Endothelial cell of umbilical vein (primary cell): ENCODE measurements around the gene ABCC1. TPM values are rescaled to one million over a fixed set of nuclear protein-coding genes. Genes with fewer than 3 reads are reported as not detected.

ENCODE experiments used
- BruUV-seq: library from RNA; stranded (reverse); fragments of 400-500 nt; replicated peaks from 2 replicates; lab custom pipeline; 2021; lab: Mats Ljungman, UMichigan
- CTCF ChIA-PET: fragments of 300-600, 350-600 bp; sonication (Branson Sonifier 250); formaldehyde crosslinking; loops from one replicate; lab custom pipeline; 2021; ENCODE audit warnings: antibody characterized with exemption, inconsistent platforms; lab: Charles Lee
- POLR2A ChIA-PET: fragments of 300-600, 350-600 bp; sonication (Branson Sonifier 250); formaldehyde crosslinking; loops from one replicate; lab custom pipeline; 2021; ENCODE audit warnings: antibody characterized with exemption, inconsistent platforms; lab: Charles Lee
- DNase-seq: peaks from one replicate; pipeline ENCODE4 v3.0.0-alpha.2; 2011; ENCODE audit warnings: low read depth, low spot score
- FAIRE-seq: peaks from 2 replicates; lab custom pipeline; 2011; peaks lifted over from hg19 to GRCh38; lab: Jason Lieb, UNC
- H2AFZ ChIP-seq: 2 replicates; pipeline ENCODE4 v1.6.0; 2012; ENCODE audit warnings: low read depth, low read length, control low read depth, inconsistent platforms
- H3K27ac ChIP-seq: 2 replicates; pipeline ENCODE4 v1.5.1; 2011; ENCODE audit warnings: low read depth, mild to moderate bottlenecking, control low read depth, low read length, moderate library complexity; ENCODE audit not compliant: insufficient read depth
- H3K27me3 ChIP-seq, 2 experiments: 2 replicates each; pipeline versions ENCODE4 v1.6.0 to v1.6.1; 2011; ENCODE audit warnings: low read length in 2 of 2, mixed read lengths in 1 of 2; ENCODE audit not compliant: control insufficient read depth in 2 of 2, insufficient read depth in 2 of 2
- H3K36me3 ChIP-seq, 2 experiments: 2 replicates in 1 of 2; 3 replicates in 1 of 2; pipeline ENCODE4 v1.5.1; 2011; ENCODE audit warnings: low read length in 2 of 2, mild to moderate bottlenecking in 1 of 2, moderate library complexity in 1 of 2; ENCODE audit not compliant: control insufficient read depth in 2 of 2, insufficient read depth in 2 of 2; ENCODE audit errors: extremely low read depth in 1 of 2
- H3K4me1 ChIP-seq: 3 replicates; pipeline ENCODE4 v1.5.1; 2011; ENCODE audit warnings: mild to moderate bottlenecking, low read length; ENCODE audit not compliant: control insufficient read depth, insufficient read depth; ENCODE audit errors: extremely low read depth
- H3K4me2 ChIP-seq: 2 replicates; pipeline ENCODE4 v1.6.1; 2011; ENCODE audit warnings: low read length, control low read depth, mixed read lengths; ENCODE audit not compliant: insufficient read depth
- H3K4me3 ChIP-seq, 3 experiments: fragments of 200-600 bp in 1 of 3; sonication (generic), shearing (Covaris generic) in 1 of 3; replicated peaks in 1 of 3; 2 replicates each; pipeline ENCODE4 v1.5.1; 2011 to 2016; ENCODE audit warnings: control low read depth in 3 of 3, low read length in 3 of 3, mild to moderate bottlenecking in 2 of 3, inconsistent platforms in 1 of 3, low read depth in 1 of 3, moderate library complexity in 1 of 3; ENCODE audit not compliant: insufficient read depth in 1 of 3
- H3K79me2 ChIP-seq: 2 replicates; pipeline ENCODE4 v1.6.0; 2012; ENCODE audit warnings: low read length, inconsistent platforms; ENCODE audit not compliant: control insufficient read depth, insufficient read depth
- H3K9ac ChIP-seq: replicated peaks from 2 replicates; pipeline ENCODE3; 2011; ENCODE audit warnings: low read length, control low read depth; ENCODE audit not compliant: insufficient read depth; ENCODE audit errors: extremely low read depth
- H3K9me1 ChIP-seq: replicated peaks from 3 replicates; pipeline ENCODE4 v1.6.0; 2011; ENCODE audit warnings: mild to moderate bottlenecking, low read length; ENCODE audit not compliant: control insufficient read depth, insufficient read depth; ENCODE audit errors: extremely low read depth
- H3K9me3 ChIP-seq: replicated peaks from 2 replicates; pipeline ENCODE4 v1.5.1; 2012; ENCODE audit warnings: low read length, inconsistent platforms; ENCODE audit not compliant: control insufficient read depth, insufficient read depth
- H4K20me1 ChIP-seq: replicated peaks from 2 replicates; pipeline ENCODE3; 2011; ENCODE audit warnings: mild to moderate bottlenecking, low read length; ENCODE audit not compliant: control insufficient read depth, insufficient read depth; ENCODE audit errors: extremely low read depth
- EZH2 ChIP-seq: IDR thresholded peaks from 2 replicates; pipeline ENCODE4 v1.6.1; 2012; ENCODE audit warnings: borderline replicate concordance, low read depth, mild to moderate bottlenecking, moderate library complexity, low read length, inconsistent platforms; ENCODE audit not compliant: severe bottlenecking
- FOS ChIP-seq: IDR thresholded peaks from 2 replicates; pipeline ENCODE4 v1.6.1; 2011; ENCODE audit warnings: mild to moderate bottlenecking, low read length, moderate library complexity, borderline replicate concordance; ENCODE audit not compliant: insufficient read depth
- GATA2 ChIP-seq: IDR thresholded peaks from 2 replicates; pipeline ENCODE4 v1.7.0; 2011; ENCODE audit warnings: low read depth, mild to moderate bottlenecking, moderate library complexity, mixed read lengths, low read length; ENCODE audit not compliant: insufficient read length, insufficient read depth
- JUN ChIP-seq: IDR thresholded peaks from 2 replicates; pipeline ENCODE4 v1.6.1; 2011; ENCODE audit warnings: borderline replicate concordance, low read depth; ENCODE audit not compliant: insufficient read length, insufficient read depth
- MYC ChIP-seq: IDR thresholded peaks from one replicate; pipeline ENCODE4 v1.6.1; 2011; ENCODE audit warnings: mild to moderate bottlenecking, low read depth, low read length
- POLR2A ChIP-seq: IDR thresholded peaks from 2 replicates; pipeline ENCODE4 v1.6.1; 2012; ENCODE audit warnings: low read depth, mild to moderate bottlenecking, control low read depth, low read length
- POLR2AphosphoS5 ChIP-seq: IDR thresholded peaks from 2 replicates; pipeline ENCODE4 v1.6.1; 2012; ENCODE audit warnings: low read depth, mild to moderate bottlenecking, control low read depth, low read length, moderate library complexity; ENCODE audit not compliant: insufficient read depth
- dilution Hi-C: fragments of 300-500 bp; cut with MboI; formaldehyde crosslinking; loops from one replicate; pipeline ENCODE4 v1.15.0; 2019; ENCODE audit warnings: low sequenced_read_pairs; ENCODE audit not compliant: extremely low pct_ligation_motif_present
- intact Hi-C: fragments of 100-400 bp; cut with micrococcal nuclease; formaldehyde crosslinking; loops from one replicate; pipeline ENCODE4 v1.10.0; 2022
- polyA plus RNA-seq, 4 experiments: library from polyadenylated mRNA; depleted of rRNA in 3 of 4; stranded (reverse) in 3 of 4; unstranded in 1 of 4; fragments of >200 nt; gene quantifications; 2 replicates each; pipeline versions ENCODE4 v1.2.1 to v1.2.3, GENCODE V29; 2011 to 2012; ENCODE audit warnings: missing spikeins in 1 of 4
- total RNA-seq: library from RNA; stranded (reverse); gene quantifications from 2 replicates; pipeline ENCODE4 v1.2.3, GENCODE V29; 2021
- TF ChIP-seq, protein P1 (sequence below), 2 donors: IDR thresholded peaks; 1 replicate in 1 of 2; 2 replicates in 1 of 2; pipeline ENCODE4 v1.5.1; 2011; ENCODE audit warnings: low read length in 2 of 2, mild to moderate bottlenecking in 2 of 2, moderate library complexity in 2 of 2, control low read depth in 1 of 2, inconsistent platforms in 1 of 2, low read depth in 1 of 2; ENCODE audit not compliant: insufficient read depth in 1 of 2; ENCODE audit errors: extremely low read depth in 1 of 2
- TF ChIP-seq, protein P2 (sequence below): IDR thresholded peaks from 2 replicates; pipeline ENCODE4 v1.6.1; 2011; ENCODE audit not compliant: insufficient read depth, insufficient read length

Gene ABCC1
- total and polyA plus RNA-seq, 2 donors (not counting 3 experiments of a cell fraction or from before 2014, with no cell fraction given) = 46.1 to 89.2 TPM

DNA sequence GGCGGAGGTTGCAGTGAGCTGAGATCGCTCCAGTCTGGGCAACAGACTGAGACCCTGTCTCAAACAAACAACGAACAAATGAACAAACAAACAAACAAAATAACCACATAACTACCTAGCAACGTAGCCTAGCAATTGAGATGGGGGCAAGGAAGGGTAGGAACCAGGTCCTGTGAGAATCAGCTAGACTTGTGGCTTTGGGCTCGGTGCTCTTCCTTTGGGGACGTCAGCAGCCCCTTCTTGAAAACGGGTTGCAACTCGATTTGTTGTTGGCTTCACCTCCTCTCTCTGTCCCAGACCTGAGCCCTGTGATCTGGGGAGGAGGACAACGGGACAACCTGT, 72.2 kb downstream of the ABCC1 start:
- peak overlapping the region; percentile 43 for H3K9ac ChIP-seq
- FAIRE-seq (no peak), DNase-seq (no peak)
- H3K27me3 ChIP-seq = no peaks in the 10 kb centered on the region
- POLR2A ChIA-PET = interaction anchor here (0.7 to 0.9 kb wide), 2 partner anchors 23 to 85 kb away, joined by 3 to 5 read pairs; no protein-coding TSS in a partner anchor
- dilution Hi-C loops (no loop called here), intact Hi-C loops (loop anchor here (5.0 to 10.0 kb wide), 2 partner anchors 103 to 144 kb away; no protein-coding TSS in a partner anchor)
- H3K79me2 ChIP-seq = peaks cover 17% of the 10 kb centered on the region
- no peaks in the 10 kb centered on the region for H3K9me3 ChIP-seq
- no peaks in the 10 kb centered on the region for H4K20me1 ChIP-seq
- H3K36me3 ChIP-seq = peaks cover under 1 to 12% of the 10 kb centered on the region in 2 experiments
- H3K4me2 ChIP-seq = no peak overlapping the region
- CTCF ChIA-PET = interaction anchor here (0.7 to 4.8 kb wide), 6 partner anchors 8 to 146 kb away, joined by 3 to 32 read pairs (median 4); partner anchors contain the start of gene CEP20
- H3K4me1 ChIP-seq = peaks cover 35% of the 10 kb centered on the region
- TF ChIP-seq, protein P1, sequence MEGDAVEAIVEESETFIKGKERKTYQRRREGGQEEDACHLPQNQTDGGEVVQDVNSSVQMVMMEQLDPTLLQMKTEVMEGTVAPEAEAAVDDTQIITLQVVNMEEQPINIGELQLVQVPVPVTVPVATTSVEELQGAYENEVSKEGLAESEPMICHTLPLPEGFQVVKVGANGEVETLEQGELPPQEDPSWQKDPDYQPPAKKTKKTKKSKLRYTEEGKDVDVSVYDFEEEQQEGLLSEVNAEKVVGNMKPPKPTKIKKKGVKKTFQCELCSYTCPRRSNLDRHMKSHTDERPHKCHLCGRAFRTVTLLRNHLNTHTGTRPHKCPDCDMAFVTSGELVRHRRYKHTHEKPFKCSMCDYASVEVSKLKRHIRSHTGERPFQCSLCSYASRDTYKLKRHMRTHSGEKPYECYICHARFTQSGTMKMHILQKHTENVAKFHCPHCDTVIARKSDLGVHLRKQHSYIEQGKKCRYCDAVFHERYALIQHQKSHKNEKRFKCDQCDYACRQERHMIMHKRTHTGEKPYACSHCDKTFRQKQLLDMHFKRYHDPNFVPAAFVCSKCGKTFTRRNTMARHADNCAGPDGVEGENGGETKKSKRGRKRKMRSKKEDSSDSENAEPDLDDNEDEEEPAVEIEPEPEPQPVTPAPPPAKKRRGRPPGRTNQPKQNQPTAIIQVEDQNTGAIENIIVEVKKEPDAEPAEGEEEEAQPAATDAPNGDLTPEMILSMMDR (IDR thresholded peaks at IDR 0.05; ENCODE audit: extremely low read depth in 1 of 2, insufficient read depth in 1 of 2, low read depth in 1 of 2, low read length in 2 of 2) = no peak
- TF ChIP-seq FOS (no peak), POLR2AphosphoS5 (no peak), POLR2A (no peak), EZH2 (no peak), GATA2 (no peak), MYC (no peak), JUN (no peak)
- TF ChIP-seq, protein P2, sequence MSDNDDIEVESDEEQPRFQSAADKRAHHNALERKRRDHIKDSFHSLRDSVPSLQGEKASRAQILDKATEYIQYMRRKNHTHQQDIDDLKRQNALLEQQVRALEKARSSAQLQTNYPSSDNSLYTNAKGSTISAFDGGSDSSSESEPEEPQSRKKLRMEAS = no peak
- H2AFZ ChIP-seq = no peak overlapping the region
- TSS peak; percentile 81 for BruUV-seq
- H3K27ac ChIP-seq = peak overlapping the region; percentile 91
- no peaks in the 10 kb centered on the region for H3K9me1 ChIP-seq
- no peak overlapping the region for H3K4me3 ChIP-seq
